ENCODE measurements around the gene MAP4K1. TPM values are rescaled to one million over a fixed set of nuclear protein-coding genes. Genes with fewer than 3 reads are reported as not detected.

Gene MAP4K1
- total RNA-seq, 1 donor from 2014 or later, result not detected

GRCh38 chr19:38648769-38649304 lies 31.1 kb upstream of the MAP4K1 start:
- H3K36me3 ChIP-seq (ENCODE audit: control insufficient read depth, insufficient read depth, low read length), result peaks cover 1% of the 10 kb centered on the region
- FAIRE-seq (no peak), DNase-seq (ENCODE audit: low read depth) (no peak)
- no peaks in the 10 kb centered on the region for H3K27me3 ChIP-seq (ENCODE audit: control insufficient read depth, insufficient read depth, low read length)
- TF ChIP-seq CTCF (IDR thresholded peaks at IDR 0.05; ENCODE audit: insufficient read depth, low read length, severe bottlenecking), result no peak
- peak overlapping the region; percentile 99 for H3K4me3 ChIP-seq (ENCODE audit: low read depth, low read length)

- Histone ChIP-seq H3K27me3 (ENCODE audit: control insufficient read depth, insufficient read depth, low read length) (no peaks in the 10 kb centered on the region), H3K36me3 (ENCODE audit: control insufficient read depth, insufficient read depth, low read length) (no peaks in the 10 kb centered on the region), H3K4me3 (ENCODE audit: low read depth, low read length) (peak overlapping the region; percentile 99)
- no peak for TF ChIP-seq CTCF (IDR thresholded peaks at IDR 0.05; ENCODE audit: insufficient read depth, low read length, severe bottlenecking)
- FAIRE-seq (no peak), DNase-seq (ENCODE audit: low read depth) (no peak)
These were observed 30.4 kb upstream of the MAP4K1 start for GRCh38 chr19:38647966-38648768.

- FAIRE-seq (no peak), DNase-seq (ENCODE audit: low read depth) (peak; percentile 81)
- no peak for TF ChIP-seq CTCF (IDR thresholded peaks at IDR 0.05; ENCODE audit: insufficient read depth, low read length, severe bottlenecking)
- H3K27me3 ChIP-seq (ENCODE audit: control insufficient read depth, insufficient read depth, low read length), result no peaks in the 10 kb centered on the region
- H3K4me3 ChIP-seq (ENCODE audit: low read depth, low read length), result peak within 1 kb of the TSS; percentile 99
- no peaks in the 10 kb centered on the region for H3K36me3 ChIP-seq (ENCODE audit: control insufficient read depth, insufficient read depth, low read length)
These were observed 29.7 kb upstream of the MAP4K1 start, which contains the start of gene ACTN4 for GRCh38 chr19:38647368-38647965. Gene ACTN4 (plus strand): TSS chr19:38647649. CDS start chr19:38647746, 97 bp downstream.

- DNase-seq (ENCODE audit: low read depth) (peak; percentile 79), FAIRE-seq (no peak)
- no peak for TF ChIP-seq CTCF (IDR thresholded peaks at IDR 0.05; ENCODE audit: insufficient read depth, low read length, severe bottlenecking)
- H3K36me3 ChIP-seq (ENCODE audit: control insufficient read depth, insufficient read depth, low read length), result no peaks in the 10 kb centered on the region
- H3K4me3 ChIP-seq (ENCODE audit: low read depth, low read length), result no peak overlapping the region
- H3K27me3 ChIP-seq (ENCODE audit: control insufficient read depth, insufficient read depth, low read length), result no peaks in the 10 kb centered on the region
These were observed 27.0 kb upstream of the MAP4K1 start for GRCh38 chr19:38644719-38645118.

GRCh38 chr19:38642176-38642575 lies 24.4 kb upstream of the MAP4K1 start:
- DNase-seq (ENCODE audit: low read depth), result no peak
- FAIRE-seq, result no peak
- H3K27me3 ChIP-seq (ENCODE audit: control insufficient read depth, insufficient read depth, low read length), result no peaks in the 10 kb centered on the region
- H3K36me3 ChIP-seq (ENCODE audit: control insufficient read depth, insufficient read depth, low read length), result no peaks in the 10 kb centered on the region
- no peak overlapping the region for H3K4me3 ChIP-seq (ENCODE audit: low read depth, low read length)
- TF ChIP-seq CTCF (IDR thresholded peaks at IDR 0.05; ENCODE audit: insufficient read depth, low read length, severe bottlenecking), result no peak

Measured in bronchial epithelial cell (primary cell).